ENCODE measurements around the gene P2RY2. TPM values are rescaled to one million over a fixed set of nuclear protein-coding genes. Genes with fewer than 3 reads are reported as not detected.
A peak's percentile ranks its signal among the peaks of the same experiment; 100 is the strongest.

Gene P2RY2
- total and polyA plus RNA-seq, 2 of the 8 experiments (the other 6 are each of a cell fraction or from before 2014, with no cell fraction given): 1.0 to 1.5 TPM

DNA sequence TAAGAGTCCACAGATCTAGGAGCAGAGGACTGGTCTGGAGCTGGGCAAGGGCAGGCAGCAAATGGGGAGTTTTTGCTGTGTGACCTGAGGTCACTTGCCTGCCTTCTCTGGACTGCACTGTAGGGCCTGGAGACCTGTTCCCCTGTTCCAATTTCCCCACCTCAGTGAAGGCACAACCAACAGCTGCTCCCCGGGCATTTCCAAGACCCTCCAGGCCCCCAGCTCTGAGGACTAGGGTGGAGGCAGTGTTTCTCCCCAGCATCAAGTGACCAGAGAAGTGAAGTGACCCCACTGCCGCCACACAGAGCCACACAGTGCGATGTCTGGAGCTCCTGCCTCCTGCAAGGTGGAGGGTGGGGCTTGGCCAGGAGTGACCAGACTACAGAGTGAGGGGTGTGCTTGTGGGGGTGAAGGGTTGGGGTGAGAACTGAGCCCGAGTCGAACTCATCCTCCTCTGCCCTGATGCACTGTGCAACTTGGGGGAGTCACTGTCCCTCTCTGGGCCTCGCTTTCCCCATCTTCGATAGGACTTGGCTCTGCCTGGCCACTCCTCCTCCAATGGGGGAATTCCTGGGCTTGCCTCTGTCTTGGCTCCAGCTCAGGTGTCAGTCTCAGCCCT, 21.6 kb downstream of the P2RY2 start:
- ChIA-PET POLR2A (ENCODE audit: partially characterized antibody) (no interaction called here), CTCF (ENCODE audit: partially characterized antibody) (interaction anchor here (0.9 to 21.6 kb wide), 15 partner anchors 9 to 457 kb away, joined by 3 to 451 read pairs (median 6); partner anchors contain the start of genes P2RY2 and P2RY6)
- TF ChIP-seq TEAD4 (IDR thresholded peaks at IDR 0.05; ENCODE audit: low read depth, low read length) (0 out of 2 replicates have a peak, but pooled peaks have one; percentile 27), CBX5 (IDR thresholded peaks at IDR 0.05; ENCODE audit: low read depth, low read length) (no peak), MAFK (IDR thresholded peaks at IDR 0.05; ENCODE audit: low read depth, low read length) (no peak)
- no peak for DNase-seq (ENCODE audit: low read depth in 1 of 2, low spot score in 2 of 2)
- H2AFZ ChIP-seq (ENCODE audit: low read length): no peak overlapping the region
- no peaks in the 10 kb centered on the region for H3K79me2 ChIP-seq (ENCODE audit: control insufficient read depth in 1 of 2, insufficient read depth in 2 of 2, low read length in 2 of 2)
- no peak for FAIRE-seq
- no peak overlapping the region; a peak in 1 of 7 replicates for H3K9ac ChIP-seq (replicated peaks in 1 of 4; ENCODE audit: extremely low read depth in 1 of 4, low read depth in 3 of 4, low read length in 3 of 4)
- H2BK12ac ChIP-seq (ENCODE audit: low read depth, low read length): 0 out of 2 replicates have a peak overlapping the region, but pooled peaks have one; percentile 2
- peaks cover 2% of the 10 kb centered on the region; the same call in 1 of the 2 replicates for H3K23me2 ChIP-seq (ENCODE audit: low read depth, low read length)
- H4K20me1 ChIP-seq (replicated peaks in 1 of 2; ENCODE audit: control insufficient read depth in 1 of 2, insufficient read depth in 2 of 2, low read length in 2 of 2): no peaks in the 10 kb centered on the region
- H3K14ac ChIP-seq (ENCODE audit: insufficient read length): no peak overlapping the region
- H3K4me2 ChIP-seq (ENCODE audit: insufficient read depth in 1 of 2, low read depth in 2 of 2, low read length in 2 of 2): no peak overlapping the region
- no peaks in the 10 kb centered on the region for H3K36me3 ChIP-seq (ENCODE audit: control insufficient read depth in 2 of 4, insufficient read depth in 4 of 4, low read length in 3 of 4)
- H2BK20ac ChIP-seq (ENCODE audit: low read length): no peak overlapping the region
- H3K4me3 ChIP-seq (ENCODE audit: extremely low read depth in 1 of 4, insufficient read depth in 2 of 4, low read depth in 3 of 4, low read length in 4 of 4): no peak overlapping the region
- no peak overlapping the region for H2AK5ac ChIP-seq (ENCODE audit: low read depth, low read length)
- H3K4me1 ChIP-seq (replicated peaks in 1 of 4; ENCODE audit: control insufficient read depth in 3 of 4, insufficient read depth in 4 of 4, low read length in 3 of 4): peaks cover 0 to 8% (median 3%) of the 10 kb centered on the region in 4 experiments; a peak in 3 of 7 replicates
- no peak overlapping the region for H4K91ac ChIP-seq (replicated peaks; ENCODE audit: insufficient read length, low read length)
- peak overlapping the region; percentile 25; the same call in 1 of the 2 replicates for H2BK15ac ChIP-seq (ENCODE audit: low read length)
- no peak overlapping the region for H4K5ac ChIP-seq (ENCODE audit: insufficient read length, low read depth, low read length)
- H2BK5ac ChIP-seq (ENCODE audit: low read depth, low read length): no peak overlapping the region
- no peak overlapping the region for H3K23ac ChIP-seq (ENCODE audit: insufficient read length)
- no peak overlapping the region; the same call in 1 of the 2 replicates for H3K18ac ChIP-seq (ENCODE audit: extremely low read depth, low read length)
- no peak overlapping the region for H3K27ac ChIP-seq (ENCODE audit: low read depth, low read length)
- WGBS, 2 experiments (ENCODE audit: extremely low coverage in 1 of 2, insufficient coverage in 1 of 2, insufficient read length in 1 of 2, insufficient replicate concordance in 2 of 2, low coverage in 1 of 2, low lambda C conversion rate in 2 of 2, missing lambda C conversion rate in 1 of 2): 90% methylated on average over 7 of the region's 7 CpGs; no CpG with 5 or more reads in 1 of the 2 experiments
- H2BK120ac ChIP-seq (replicated peaks; ENCODE audit: low read depth, low read length): no peak overlapping the region
- no peaks in the 10 kb centered on the region for H3K79me1 ChIP-seq (ENCODE audit: low read depth, low read length)
- H3K27me3 ChIP-seq (replicated peaks in 1 of 4; ENCODE audit: control insufficient read depth in 3 of 4, extremely low read depth in 1 of 4, insufficient read depth in 3 of 4, low read length in 3 of 4): no peaks in the 10 kb centered on the region
- H4K8ac ChIP-seq (ENCODE audit: extremely low read depth, insufficient read depth, low read length): no peak overlapping the region; the same call in 1 of the 2 replicates
- no peak overlapping the region for H3K56ac ChIP-seq (replicated peaks; ENCODE audit: insufficient read length, low read depth, low read length)
- H3K4ac ChIP-seq (replicated peaks; ENCODE audit: insufficient read length, low read depth, low read length): no peak overlapping the region
- no peaks in the 10 kb centered on the region for H3K9me3 ChIP-seq (ENCODE audit: insufficient read depth in 2 of 2, low read depth in 1 of 2, low read length in 1 of 2)
